A673 (cell line): Measurements from ENCODE around the gene TBL2.
"Not testable (repeated sequence)": the region's sequence is repeated elsewhere in the genome, so short reads cannot be mapped to it uniquely, and the experiment has no call there.

Experiments used
- CTCF ChIP-seq: fragments of 300-800, 200-600 bp; sonication (generic); conservative IDR thresholded peaks from 2 replicates; pipeline ENCODE4 v1.5.1; 2017; ENCODE audit warnings: low read depth, mild to moderate bottlenecking, antibody characterized with exemption, low read length, moderate library complexity, mixed read lengths
- EZH2 ChIP-seq: fragments of 200-600 bp; sonication (generic); IDR thresholded peaks from 2 replicates; pipeline ENCODE4 v1.6.1; 2017; ENCODE audit warnings: borderline replicate concordance, low read depth, mild to moderate bottlenecking, mixed read lengths, antibody characterized with exemption, low read length; ENCODE audit not compliant: poor library complexity, severe bottlenecking

- not testable (repeated sequence) for TF ChIP-seq EZH2, CTCF
These were observed 52.3 kb downstream of the TBL2 start for GRCh38 chr7:73526158-73526494.
